Astrocyte of the cerebellum (primary cell): Measurements from ENCODE around the gene MYOD1.

Experiments used
- DNase-seq: peaks from one replicate; pipeline ENCODE4 v3.0.0-alpha.2; 2011; ENCODE audit warnings: low read depth
- H3K4me3 ChIP-seq: 2 replicates; pipeline ENCODE4 v1.5.1; 2011; ENCODE audit warnings: mild to moderate bottlenecking, low read depth, low read length, moderate library complexity
- in situ Hi-C: cut with HindIII; loops from 2 replicates; pipeline ENCODE4 v1.10.0; 2017; ENCODE audit warnings: low sequenced_read_pairs
- TF ChIP-seq, protein P1 (sequence below): IDR thresholded peaks from 2 replicates; pipeline ENCODE4 v1.5.1; 2012; ENCODE audit warnings: low read length, low read depth, moderate library complexity, mild to moderate bottlenecking; ENCODE audit errors: missing control alignments

MYOD1 gene

DNA sequence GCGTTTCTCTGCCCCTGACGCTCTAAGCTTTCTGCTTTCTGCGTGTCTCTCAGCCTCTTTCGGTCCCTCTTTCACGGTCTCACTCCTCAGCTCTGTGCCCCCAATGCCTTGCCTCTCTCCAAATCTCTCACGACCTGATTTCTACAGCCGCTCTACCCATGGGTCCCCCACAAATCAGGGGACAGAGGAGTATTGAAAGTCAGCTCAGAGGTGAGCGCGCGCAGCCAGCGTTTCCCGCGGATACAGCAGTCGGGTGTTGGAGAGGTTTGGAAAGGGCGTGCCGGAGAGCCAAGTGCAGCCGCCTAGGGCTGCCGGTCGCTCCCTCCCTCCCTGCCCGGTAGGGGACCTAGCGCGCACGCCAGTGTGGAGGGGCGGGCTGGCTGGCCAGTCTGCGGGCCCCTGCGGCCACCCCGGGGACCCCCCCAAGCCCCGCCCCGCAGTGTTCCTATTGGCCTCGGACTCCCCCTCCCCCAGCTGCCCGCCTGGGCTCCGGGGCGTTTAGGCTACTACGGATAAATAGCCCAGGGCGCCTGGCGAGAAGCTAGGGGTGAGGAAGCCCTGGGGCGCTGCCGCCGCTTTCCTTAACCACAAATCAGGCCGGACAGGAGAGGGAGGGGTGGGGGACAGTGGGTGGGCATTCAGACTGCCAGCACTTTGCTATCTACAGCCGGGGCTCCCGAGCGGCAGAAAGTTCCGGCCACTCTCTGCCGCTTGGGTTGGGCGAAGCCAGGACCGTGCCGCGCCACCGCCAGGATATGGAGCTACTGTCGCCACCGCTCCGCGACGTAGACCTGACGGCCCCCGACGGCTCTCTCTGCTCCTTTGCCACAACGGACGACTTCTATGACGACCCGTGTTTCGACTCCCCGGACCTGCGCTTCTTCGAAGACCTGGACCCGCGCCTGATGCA is at the start of gene MYOD1:
Gene MYOD1, plus strand, starts transcription at position 544 of the 910 bp plus-strand sequence. Its CDS starts 212 bp downstream, at position 756.
- H3K4me3 ChIP-seq: peak within 1 kb of the TSS; percentile 43
- DNase-seq: no peak

DNA sequence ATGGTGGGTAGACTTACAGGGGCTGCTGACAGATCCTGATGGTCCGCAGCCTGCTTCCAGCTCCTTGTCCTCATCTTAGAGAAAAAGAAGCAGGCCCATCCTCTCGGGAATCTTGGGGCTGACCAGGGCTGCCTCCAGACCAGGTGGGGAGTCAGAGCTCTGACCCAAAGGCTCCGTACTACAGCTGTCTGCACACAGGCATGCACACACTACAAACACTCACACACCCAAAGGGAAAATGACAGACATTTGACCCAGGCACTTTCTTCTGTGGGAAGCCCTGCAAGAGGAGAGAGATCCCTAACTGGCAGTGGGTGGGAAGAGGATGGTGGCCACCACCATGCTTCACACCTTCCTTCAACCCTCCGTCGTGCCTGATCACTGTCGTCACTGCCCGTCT is 46.9 kb upstream of the MYOD1 start:
- in situ Hi-C loops: no loop called here
- DNase-seq: no peak
- TF ChIP-seq, protein P1, sequence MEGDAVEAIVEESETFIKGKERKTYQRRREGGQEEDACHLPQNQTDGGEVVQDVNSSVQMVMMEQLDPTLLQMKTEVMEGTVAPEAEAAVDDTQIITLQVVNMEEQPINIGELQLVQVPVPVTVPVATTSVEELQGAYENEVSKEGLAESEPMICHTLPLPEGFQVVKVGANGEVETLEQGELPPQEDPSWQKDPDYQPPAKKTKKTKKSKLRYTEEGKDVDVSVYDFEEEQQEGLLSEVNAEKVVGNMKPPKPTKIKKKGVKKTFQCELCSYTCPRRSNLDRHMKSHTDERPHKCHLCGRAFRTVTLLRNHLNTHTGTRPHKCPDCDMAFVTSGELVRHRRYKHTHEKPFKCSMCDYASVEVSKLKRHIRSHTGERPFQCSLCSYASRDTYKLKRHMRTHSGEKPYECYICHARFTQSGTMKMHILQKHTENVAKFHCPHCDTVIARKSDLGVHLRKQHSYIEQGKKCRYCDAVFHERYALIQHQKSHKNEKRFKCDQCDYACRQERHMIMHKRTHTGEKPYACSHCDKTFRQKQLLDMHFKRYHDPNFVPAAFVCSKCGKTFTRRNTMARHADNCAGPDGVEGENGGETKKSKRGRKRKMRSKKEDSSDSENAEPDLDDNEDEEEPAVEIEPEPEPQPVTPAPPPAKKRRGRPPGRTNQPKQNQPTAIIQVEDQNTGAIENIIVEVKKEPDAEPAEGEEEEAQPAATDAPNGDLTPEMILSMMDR: no peak
- no peak overlapping the region for H3K4me3 ChIP-seq

More for the DNA sequence above, at the start of gene MYOD1:
- in situ Hi-C loops: no loop called here
- TF ChIP-seq, protein P1: no peak

DNA sequence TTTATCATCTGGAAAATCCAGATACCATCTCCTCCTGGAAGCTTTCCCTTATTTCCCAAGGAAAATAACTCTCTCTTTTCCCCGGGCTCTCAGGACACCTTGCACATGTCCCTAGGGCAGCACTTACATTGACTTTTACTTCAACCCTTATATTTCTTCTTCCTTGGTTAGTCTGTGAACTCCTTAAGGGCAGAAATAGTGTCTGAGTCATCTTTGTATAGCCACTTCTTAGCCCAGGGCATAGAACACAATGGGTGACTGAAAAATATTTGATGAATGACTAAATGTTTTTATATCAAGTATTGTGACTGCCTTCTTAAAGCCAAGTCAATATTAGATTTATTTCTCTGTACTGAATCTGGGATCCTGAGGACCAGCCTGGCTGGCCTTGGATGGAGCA is 45.4 kb upstream of the MYOD1 start:
- DNase-seq: no peak
- TF ChIP-seq, protein P1: no peak
- in situ Hi-C loops: no loop called here
- no peak overlapping the region for H3K4me3 ChIP-seq

DNA sequence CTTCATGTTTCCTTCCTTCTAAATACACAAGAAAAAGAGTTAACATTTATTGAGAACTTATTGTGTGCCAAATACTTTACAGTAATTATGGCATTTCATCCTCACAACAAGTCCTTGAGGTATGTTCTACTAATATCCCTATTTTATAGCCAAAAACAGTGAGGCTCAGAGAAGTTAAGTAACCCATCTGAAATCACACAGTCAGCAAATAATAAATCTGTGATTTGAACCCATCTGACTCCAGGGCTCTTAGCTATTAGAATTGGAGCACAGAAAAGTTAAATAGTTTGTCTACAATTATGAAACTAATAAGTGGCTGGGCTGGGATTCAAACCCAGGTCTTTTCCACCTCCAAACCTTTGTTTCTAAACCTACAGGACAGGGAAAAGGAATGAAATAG is 36.5 kb upstream of the MYOD1 start:
- no peak overlapping the region for H3K4me3 ChIP-seq
- in situ Hi-C loops: no loop called here
- TF ChIP-seq, protein P1: no peak
- DNase-seq: no peak

DNA sequence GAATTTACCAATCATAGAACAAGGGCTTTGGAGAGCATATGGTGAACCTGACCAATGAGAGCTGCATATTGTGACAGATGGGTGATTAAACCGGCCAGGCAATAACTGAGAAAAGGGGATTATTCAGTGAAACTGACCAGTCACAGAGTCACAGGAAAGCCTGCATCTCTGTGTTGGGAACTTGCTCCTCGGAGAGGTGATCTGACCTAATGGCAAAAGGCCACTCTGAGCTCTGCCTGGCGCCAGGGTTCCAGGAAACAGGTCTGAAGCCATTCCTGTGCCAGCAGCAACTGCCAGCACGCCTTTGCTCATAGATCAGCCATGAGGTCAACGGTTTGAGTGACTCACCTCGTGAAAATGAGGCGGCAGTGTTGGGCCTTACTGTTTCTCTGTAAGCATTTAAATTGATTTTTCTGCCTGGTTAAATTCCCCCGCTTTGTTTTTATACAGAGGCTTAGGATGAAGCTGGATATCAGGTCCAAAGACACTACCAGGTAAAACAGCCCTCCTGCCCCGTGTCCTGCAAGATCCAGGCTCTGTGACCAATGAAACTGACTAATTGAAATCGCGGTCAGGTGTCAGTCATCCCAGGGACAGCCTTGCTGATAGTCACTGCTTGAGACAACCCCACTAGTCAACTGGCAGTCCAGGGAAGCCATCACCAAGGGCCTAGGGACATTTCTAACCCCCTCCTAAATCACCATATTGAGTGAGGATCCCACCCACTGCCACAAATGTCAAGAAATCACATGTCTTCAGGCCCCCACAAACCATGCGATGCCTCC is 35.8 kb upstream of the MYOD1 start:
- H3K4me3 ChIP-seq: no peak overlapping the region
- in situ Hi-C loops: no loop called here
- TF ChIP-seq, protein P1: no peak
- peak; percentile 94 for DNase-seq

DNA sequence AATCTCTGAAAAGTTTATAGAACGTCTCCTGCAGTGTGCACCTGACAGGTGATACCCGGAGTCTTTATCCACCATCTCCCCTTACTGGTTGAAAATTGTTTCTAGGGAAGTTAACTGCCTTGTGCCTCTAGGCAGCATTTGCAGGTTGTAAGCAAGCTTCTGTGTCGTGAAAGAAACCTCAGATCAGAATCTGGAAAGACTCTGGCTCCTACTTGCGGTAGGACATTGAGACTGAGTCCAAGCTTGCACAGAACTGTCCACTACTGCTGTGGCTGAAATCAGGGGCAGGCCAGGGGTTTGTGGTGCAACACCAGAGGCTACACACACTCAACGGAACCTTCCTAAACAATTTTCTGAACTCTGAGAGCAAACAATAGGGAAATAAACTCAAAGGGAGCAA is 34.8 kb upstream of the MYOD1 start:
- TF ChIP-seq, protein P1: no peak
- in situ Hi-C loops: no loop called here
- no peak overlapping the region for H3K4me3 ChIP-seq
- DNase-seq: no peak
